Prostate gland (tissue), 2 donors: ENCODE measurements around the gene TOR1B.
"Not testable (repeated sequence)": the region's sequence is repeated elsewhere in the genome, so short reads cannot be mapped to it uniquely, and the experiment has no call there.

Experiments used
- CTCF ChIP-seq, 4 experiments: fragments of 200-600 bp in 2 of 4; fragments of 450-650 bp in 2 of 4; sonication (generic) in 2 of 4; IDR thresholded peaks; 1 replicate in 3 of 4; 2 replicates in 1 of 4; pipeline ENCODE4 v1.5.1; 2016 to 2019; ENCODE audit warnings: antibody characterized with exemption in 4 of 4, mild to moderate bottlenecking in 2 of 4, moderate library complexity in 2 of 4
- POLR2A ChIP-seq: fragments of 450-650 bp; IDR thresholded peaks from one replicate; pipeline ENCODE4 v1.6.1; 2016; ENCODE audit warnings: antibody characterized with exemption, mild to moderate bottlenecking
- POLR2AphosphoS5 ChIP-seq: sonication (generic); formaldehyde crosslinking; IDR thresholded peaks from one replicate; pipeline ENCODE4 v1.6.1; 2017; ENCODE audit warnings: antibody characterized with exemption

- not testable (repeated sequence) for TF ChIP-seq CTCF (IDR thresholded peaks at IDR 0.05); POLR2AphosphoS5; POLR2A
These were observed 40.5 kb upstream of the TOR1B start for GRCh38 chr9:129762370-129762984.
